OCI-LY1 (cell line): ENCODE measurements around the gene C14orf180.

Source experiments
- H2AFZ ChIP-seq: fragments of 200-600 bp; sonication (generic), shearing (Covaris generic); 2 replicates; pipeline ENCODE4 v1.6.0; 2014; ENCODE audit warnings: antibody characterized with exemption, mild to moderate bottlenecking, low read length
- H3F3A ChIP-seq: fragments of 200-600 bp; sonication (generic), shearing (Covaris generic); 2 replicates; pipeline ENCODE4 v1.6.0; 2014; ENCODE audit warnings: mild to moderate bottlenecking, antibody characterized with exemption, low read length, moderate library complexity; ENCODE audit not compliant: insufficient read depth
- H3K27ac ChIP-seq: fragments of 200-600 bp; sonication (generic); 2 replicates; pipeline ENCODE4 v1.5.1; 2014; ENCODE audit warnings: low read length, mixed run types, mild to moderate bottlenecking, low read depth; ENCODE audit not compliant: poor library complexity, severe bottlenecking
- H3K27me3 ChIP-seq: fragments of 200-600 bp; sonication (generic); 2 replicates; pipeline ENCODE4 v1.6.0; 2014; ENCODE audit warnings: antibody characterized with exemption, mild to moderate bottlenecking, low read length, moderate library complexity; ENCODE audit not compliant: insufficient read depth
- H3K36me3 ChIP-seq: fragments of 200-600 bp; sonication (generic); 2 replicates; pipeline ENCODE4 v1.6.1; 2014; ENCODE audit warnings: mild to moderate bottlenecking, antibody characterized with exemption, low read length, moderate library complexity, mixed read lengths; ENCODE audit not compliant: insufficient read depth
- H3K4me1 ChIP-seq: fragments of 200-600 bp; sonication (generic); 2 replicates; pipeline ENCODE4 v1.5.1; 2014; ENCODE audit warnings: mild to moderate bottlenecking, low read length, moderate library complexity; ENCODE audit not compliant: insufficient read depth, severe bottlenecking
- H3K4me2 ChIP-seq: fragments of 200-600 bp; sonication (generic), shearing (Covaris generic); 2 replicates; pipeline ENCODE4 v1.6.1; 2014; ENCODE audit warnings: low read length
- H3K4me3 ChIP-seq: fragments of 200-600 bp; sonication (generic); 2 replicates; pipeline ENCODE4 v1.5.1; 2014; ENCODE audit warnings: low read length, low read depth, mild to moderate bottlenecking, mixed read lengths; ENCODE audit not compliant: poor library complexity, severe bottlenecking
- H3K79me2 ChIP-seq: fragments of 200-600 bp; shearing (Covaris generic); 2 replicates; pipeline ENCODE4 v1.6.1; 2016; ENCODE audit warnings: mixed run types, low read length, mixed read lengths; ENCODE audit not compliant: insufficient read depth
- H3K9ac ChIP-seq: fragments of 200-600 bp; sonication (generic), shearing (Covaris generic); 2 replicates; pipeline ENCODE4 v1.6.1; 2014; ENCODE audit warnings: mild to moderate bottlenecking, low read length, mixed read lengths
- H3K9me2 ChIP-seq: fragments of 200-600 bp; sonication (generic), shearing (Covaris generic); 2 replicates; pipeline ENCODE4 v1.6.1; 2014; ENCODE audit warnings: low read depth, mild to moderate bottlenecking, low read length, mixed read lengths
- H3K9me3 ChIP-seq: fragments of 200-600 bp; shearing (Covaris generic); 2 replicates; pipeline ENCODE4 v1.6.1; 2014; ENCODE audit warnings: low read length, mixed read lengths
- H4K20me1 ChIP-seq: fragments of 200-600 bp; sonication (generic), shearing (Covaris generic); 2 replicates; pipeline ENCODE4 v1.6.0; 2016; ENCODE audit warnings: mild to moderate bottlenecking, low read length; ENCODE audit not compliant: insufficient read depth
- EZH2 ChIP-seq: fragments of 200-600 bp; sonication (generic), shearing (Covaris generic); IDR thresholded peaks from 2 replicates; pipeline ENCODE4 v1.8.0; 2017; ENCODE audit warnings: borderline replicate concordance, mixed run types, mild to moderate bottlenecking, antibody characterized with exemption, low read length, moderate library complexity, mixed read lengths
- TF ChIP-seq, protein P1 (sequence below): fragments of 200-600 bp; sonication (generic), shearing (Covaris generic); IDR thresholded peaks from 2 replicates; pipeline ENCODE4 v1.5.1; 2017; ENCODE audit warnings: mild to moderate bottlenecking, antibody characterized with exemption, low read length, moderate library complexity, mixed read lengths

C14orf180 gene

GRCh38 chr14:104595116-104595675, 15.6 kb downstream of the C14orf180 start:
- no peak for TF ChIP-seq EZH2
- TF ChIP-seq, protein P1, sequence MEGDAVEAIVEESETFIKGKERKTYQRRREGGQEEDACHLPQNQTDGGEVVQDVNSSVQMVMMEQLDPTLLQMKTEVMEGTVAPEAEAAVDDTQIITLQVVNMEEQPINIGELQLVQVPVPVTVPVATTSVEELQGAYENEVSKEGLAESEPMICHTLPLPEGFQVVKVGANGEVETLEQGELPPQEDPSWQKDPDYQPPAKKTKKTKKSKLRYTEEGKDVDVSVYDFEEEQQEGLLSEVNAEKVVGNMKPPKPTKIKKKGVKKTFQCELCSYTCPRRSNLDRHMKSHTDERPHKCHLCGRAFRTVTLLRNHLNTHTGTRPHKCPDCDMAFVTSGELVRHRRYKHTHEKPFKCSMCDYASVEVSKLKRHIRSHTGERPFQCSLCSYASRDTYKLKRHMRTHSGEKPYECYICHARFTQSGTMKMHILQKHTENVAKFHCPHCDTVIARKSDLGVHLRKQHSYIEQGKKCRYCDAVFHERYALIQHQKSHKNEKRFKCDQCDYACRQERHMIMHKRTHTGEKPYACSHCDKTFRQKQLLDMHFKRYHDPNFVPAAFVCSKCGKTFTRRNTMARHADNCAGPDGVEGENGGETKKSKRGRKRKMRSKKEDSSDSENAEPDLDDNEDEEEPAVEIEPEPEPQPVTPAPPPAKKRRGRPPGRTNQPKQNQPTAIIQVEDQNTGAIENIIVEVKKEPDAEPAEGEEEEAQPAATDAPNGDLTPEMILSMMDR, result no peak
- Histone ChIP-seq H3K27me3 (no peaks in the 10 kb centered on the region), H3K9me3 (no peaks in the 10 kb centered on the region), H3K27ac (no peak overlapping the region), H3F3A (no peaks in the 10 kb centered on the region), H4K20me1 (no peaks in the 10 kb centered on the region), H3K36me3 (no peaks in the 10 kb centered on the region), H2AFZ (no peak overlapping the region), H3K4me1 (no peaks in the 10 kb centered on the region), H3K79me2 (no peaks in the 10 kb centered on the region), H3K4me2 (no peak overlapping the region), H3K4me3 (no peak overlapping the region), H3K9me2 (no peaks in the 10 kb centered on the region), H3K9ac (no peak overlapping the region)

- no peak overlapping the region for H2AFZ ChIP-seq
- no peaks in the 10 kb centered on the region for H3K36me3 ChIP-seq
- no peak for TF ChIP-seq EZH2
- TF ChIP-seq, protein P1, result no peak
- no peak overlapping the region for H3K4me3 ChIP-seq
- no peak overlapping the region for H3K9ac ChIP-seq
- no peaks in the 10 kb centered on the region for H3K9me2 ChIP-seq
- no peaks in the 10 kb centered on the region for H3K79me2 ChIP-seq
- no peaks in the 10 kb centered on the region for H3F3A ChIP-seq
- no peak overlapping the region for H3K27ac ChIP-seq
- peaks cover 3% of the 10 kb centered on the region; the same call in 1 of the 2 replicates for H3K27me3 ChIP-seq
- H3K9me3 ChIP-seq, result no peaks in the 10 kb centered on the region
- H3K4me2 ChIP-seq, result no peak overlapping the region
- no peaks in the 10 kb centered on the region for H3K4me1 ChIP-seq
- no peaks in the 10 kb centered on the region for H4K20me1 ChIP-seq
Observed at GRCh38 chr14:104595911-104596450, 16.4 kb downstream of the C14orf180 start.

DNA sequence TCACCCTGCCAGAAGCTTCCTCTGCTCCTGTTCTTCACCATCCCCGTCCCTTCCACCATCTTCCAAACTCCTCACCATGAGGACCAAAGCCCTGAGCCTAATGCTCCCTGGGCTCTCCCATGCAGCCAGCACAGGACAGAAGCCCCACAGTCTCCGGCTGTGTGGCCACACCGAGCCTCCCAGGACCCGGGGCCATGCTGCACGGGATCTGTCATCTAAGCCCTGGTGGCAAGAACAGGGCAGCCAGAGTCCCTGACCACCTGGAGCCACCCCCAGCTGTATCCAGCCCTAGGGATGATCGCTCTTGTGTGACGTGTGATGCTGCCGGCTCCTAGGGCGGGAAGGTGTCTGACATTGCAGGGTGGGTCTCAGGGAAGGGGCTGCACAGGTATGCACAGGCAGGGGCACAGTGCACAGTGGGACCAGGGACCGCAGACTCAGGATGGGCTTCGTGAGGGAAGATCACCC, 16.9 kb downstream of the C14orf180 start:
- Histone ChIP-seq H3K9me2 (no peaks in the 10 kb centered on the region), H3K27me3 (peaks cover 3% of the 10 kb centered on the region; the same call in 1 of the 2 replicates), H3K9ac (no peak overlapping the region), H3K4me3 (no peak overlapping the region), H3K79me2 (no peaks in the 10 kb centered on the region), H3K36me3 (no peaks in the 10 kb centered on the region), H4K20me1 (no peaks in the 10 kb centered on the region), H3K27ac (no peak overlapping the region), H3K9me3 (no peaks in the 10 kb centered on the region), H3F3A (no peaks in the 10 kb centered on the region), H2AFZ (no peak overlapping the region), H3K4me1 (no peaks in the 10 kb centered on the region), H3K4me2 (no peak overlapping the region)
- TF ChIP-seq EZH2, result no peak
- TF ChIP-seq, protein P1, result no peak
